ENCODE results near the gene IGSF23. TPM values are rescaled to one million over a fixed set of nuclear protein-coding genes. Genes with fewer than 3 reads are reported as not detected.

The IGSF23 gene
- total and polyA plus RNA-seq, 2 experiments from 2014 or later = not detected

DNA sequence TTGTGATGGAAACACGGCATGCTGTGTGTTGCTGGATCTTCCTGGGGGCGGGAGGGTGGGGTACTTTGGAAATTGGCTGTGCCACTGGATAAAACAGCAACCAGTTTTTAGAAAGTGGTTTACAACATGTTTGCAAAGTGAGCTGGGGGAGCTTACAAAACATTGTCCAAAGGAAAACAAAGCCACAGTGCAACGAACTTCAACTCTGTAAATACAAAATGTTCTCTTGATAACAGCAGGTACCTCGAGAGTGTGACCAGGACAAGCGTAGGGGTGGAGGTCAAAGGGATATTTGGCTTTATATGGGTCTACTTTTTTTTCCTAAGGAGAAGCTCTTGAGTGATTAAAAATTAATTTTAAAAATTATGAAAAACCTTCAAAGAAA, 2.5 kb downstream of the IGSF23 start (continued):
- TF ChIP-seq, protein P1, sequence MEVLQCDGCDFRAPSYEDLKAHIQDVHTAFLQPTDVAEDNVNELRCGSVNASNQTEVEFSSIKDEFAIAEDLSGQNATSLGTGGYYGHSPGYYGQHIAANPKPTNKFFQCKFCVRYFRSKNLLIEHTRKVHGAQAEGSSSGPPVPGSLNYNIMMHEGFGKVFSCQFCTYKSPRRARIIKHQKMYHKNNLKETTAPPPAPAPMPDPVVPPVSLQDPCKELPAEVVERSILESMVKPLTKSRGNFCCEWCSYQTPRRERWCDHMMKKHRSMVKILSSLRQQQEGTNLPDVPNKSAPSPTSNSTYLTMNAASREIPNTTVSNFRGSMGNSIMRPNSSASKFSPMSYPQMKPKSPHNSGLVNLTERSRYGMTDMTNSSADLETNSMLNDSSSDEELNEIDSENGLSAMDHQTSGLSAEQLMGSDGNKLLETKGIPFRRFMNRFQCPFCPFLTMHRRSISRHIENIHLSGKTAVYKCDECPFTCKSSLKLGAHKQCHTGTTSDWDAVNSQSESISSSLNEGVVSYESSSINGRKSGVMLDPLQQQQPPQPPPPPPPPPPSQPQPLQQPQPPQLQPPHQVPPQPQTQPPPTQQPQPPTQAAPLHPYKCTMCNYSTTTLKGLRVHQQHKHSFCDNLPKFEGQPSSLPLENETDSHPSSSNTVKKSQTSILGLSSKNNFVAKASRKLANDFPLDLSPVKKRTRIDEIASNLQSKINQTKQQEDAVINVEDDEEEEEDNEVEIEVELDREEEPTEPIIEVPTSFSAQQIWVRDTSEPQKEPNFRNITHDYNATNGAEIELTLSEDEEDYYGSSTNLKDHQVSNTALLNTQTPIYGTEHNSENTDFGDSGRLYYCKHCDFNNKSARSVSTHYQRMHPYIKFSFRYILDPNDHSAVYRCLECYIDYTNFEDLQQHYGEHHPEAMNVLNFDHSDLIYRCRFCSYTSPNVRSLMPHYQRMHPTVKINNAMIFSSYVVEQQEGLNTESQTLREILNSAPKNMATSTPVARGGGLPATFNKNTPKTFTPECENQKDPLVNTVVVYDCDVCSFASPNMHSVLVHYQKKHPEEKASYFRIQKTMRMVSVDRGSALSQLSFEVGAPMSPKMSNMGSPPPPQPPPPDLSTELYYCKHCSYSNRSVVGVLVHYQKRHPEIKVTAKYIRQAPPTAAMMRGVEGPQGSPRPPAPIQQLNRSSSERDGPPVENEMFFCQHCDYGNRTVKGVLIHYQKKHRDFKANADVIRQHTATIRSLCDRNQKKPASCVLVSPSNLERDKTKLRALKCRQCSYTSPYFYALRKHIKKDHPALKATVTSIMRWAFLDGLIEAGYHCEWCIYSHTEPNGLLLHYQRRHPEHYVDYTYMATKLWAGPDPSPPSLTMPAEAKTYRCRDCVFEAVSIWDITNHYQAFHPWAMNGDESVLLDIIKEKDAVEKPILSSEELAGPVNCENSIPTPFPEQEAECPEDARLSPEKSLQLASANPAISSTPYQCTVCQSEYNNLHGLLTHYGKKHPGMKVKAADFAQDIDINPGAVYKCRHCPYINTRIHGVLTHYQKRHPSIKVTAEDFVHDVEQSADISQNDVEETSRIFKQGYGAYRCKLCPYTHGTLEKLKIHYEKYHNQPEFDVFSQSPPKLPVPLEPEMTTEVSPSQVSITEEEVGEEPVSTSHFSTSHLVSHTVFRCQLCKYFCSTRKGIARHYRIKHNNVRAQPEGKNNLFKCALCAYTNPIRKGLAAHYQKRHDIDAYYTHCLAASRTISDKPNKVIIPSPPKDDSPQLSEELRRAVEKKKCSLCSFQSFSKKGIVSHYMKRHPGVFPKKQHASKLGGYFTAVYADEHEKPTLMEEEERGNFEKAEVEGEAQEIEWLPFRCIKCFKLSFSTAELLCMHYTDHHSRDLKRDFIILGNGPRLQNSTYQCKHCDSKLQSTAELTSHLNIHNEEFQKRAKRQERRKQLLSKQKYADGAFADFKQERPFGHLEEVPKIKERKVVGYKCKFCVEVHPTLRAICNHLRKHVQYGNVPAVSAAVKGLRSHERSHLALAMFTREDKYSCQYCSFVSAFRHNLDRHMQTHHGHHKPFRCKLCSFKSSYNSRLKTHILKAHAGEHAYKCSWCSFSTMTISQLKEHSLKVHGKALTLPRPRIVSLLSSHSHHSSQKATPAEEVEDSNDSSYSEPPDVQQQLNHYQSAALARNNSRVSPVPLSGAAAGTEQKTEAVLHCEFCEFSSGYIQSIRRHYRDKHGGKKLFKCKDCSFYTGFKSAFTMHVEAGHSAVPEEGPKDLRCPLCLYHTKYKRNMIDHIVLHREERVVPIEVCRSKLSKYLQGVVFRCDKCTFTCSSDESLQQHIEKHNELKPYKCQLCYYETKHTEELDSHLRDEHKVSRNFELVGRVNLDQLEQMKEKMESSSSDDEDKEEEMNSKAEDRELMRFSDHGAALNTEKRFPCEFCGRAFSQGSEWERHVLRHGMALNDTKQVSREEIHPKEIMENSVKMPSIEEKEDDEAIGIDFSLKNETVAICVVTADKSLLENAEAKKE (CRISPR knock-in tag; IDR thresholded peaks at IDR 0.05) = no peak

DNA sequence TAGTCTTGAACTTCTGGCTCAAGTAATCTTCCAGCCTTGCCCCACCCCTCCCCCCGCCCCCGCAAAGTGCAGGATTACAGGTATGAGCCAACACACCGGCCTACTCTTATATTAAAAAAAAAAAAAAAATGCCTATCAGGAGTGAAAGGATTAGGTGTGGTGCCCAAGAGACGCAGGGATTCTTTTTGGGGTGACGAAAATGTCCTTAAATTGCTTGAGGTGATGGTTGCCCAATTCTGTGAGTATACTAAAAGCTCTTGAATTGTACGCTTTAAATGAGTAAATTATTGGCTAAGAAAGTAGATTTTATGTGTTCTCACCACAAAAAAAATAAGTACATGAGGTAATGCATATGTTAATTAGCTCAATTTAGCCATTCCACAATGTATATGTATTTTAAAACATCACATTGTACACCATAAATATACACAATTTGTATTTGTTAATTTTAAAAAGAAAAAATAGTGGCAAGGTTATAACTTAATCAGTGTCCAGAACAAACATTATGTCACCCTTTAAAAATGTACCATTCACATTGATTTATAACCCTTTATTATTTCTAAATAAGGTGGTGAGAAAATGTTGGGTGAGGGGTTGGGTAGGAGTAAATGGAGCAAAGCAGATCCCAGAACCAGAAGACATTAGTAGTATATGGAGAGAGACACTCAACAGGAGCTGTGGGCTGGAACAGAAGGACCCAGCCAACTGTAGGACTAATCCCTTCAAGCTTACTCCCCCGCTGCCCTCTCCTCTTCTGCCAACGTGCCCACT, 3.9 kb downstream of the IGSF23 start:
- Mint-ChIP-seq H3K27me3 (ENCODE audit: insufficient read depth, low read depth, poor library complexity) (peaks cover 2% of the 10 kb centered on the region), H3K4me3 (no peak overlapping the region), H3K4me1 (peaks cover 2% of the 10 kb centered on the region; the same call in 1 of the 3 replicates), H3K36me3 (ENCODE audit: low read depth) (no peaks in the 10 kb centered on the region), H3K27ac (no peak overlapping the region), H3K9me3 (peaks cover 2% of the 10 kb centered on the region; the same call in 1 of the 3 replicates)
- Histone ChIP-seq H3K9me2 (ENCODE audit: insufficient read depth) (0 out of 2 replicates have a peak, but pooled peaks cover 4% of the 10 kb centered on the region), H3K36me3 (ENCODE audit: insufficient read depth) (no peaks in the 10 kb centered on the region), H3F3A (replicated peaks; ENCODE audit: low read depth) (no peaks in the 10 kb centered on the region), H2AFZ (no peak overlapping the region), H3K4me1 (ENCODE audit: insufficient read depth) (peaks cover 4% of the 10 kb centered on the region; the same call in 1 of the 2 replicates), H3K4me2 (no peak overlapping the region), H3K4me3 (no peak overlapping the region), H3K79me2 (replicated peaks; ENCODE audit: insufficient read depth) (no peaks in the 10 kb centered on the region), H3K27me3 (ENCODE audit: insufficient read depth) (no peaks in the 10 kb centered on the region), H3K27ac (ENCODE audit: low read depth) (no peak overlapping the region), H4K20me1 (replicated peaks; ENCODE audit: insufficient read depth) (no peaks in the 10 kb centered on the region)
- ATAC-seq (no peak), DNase-seq (ENCODE audit: low spot score) (no peak)
- TF ChIP-seq, protein P2, sequence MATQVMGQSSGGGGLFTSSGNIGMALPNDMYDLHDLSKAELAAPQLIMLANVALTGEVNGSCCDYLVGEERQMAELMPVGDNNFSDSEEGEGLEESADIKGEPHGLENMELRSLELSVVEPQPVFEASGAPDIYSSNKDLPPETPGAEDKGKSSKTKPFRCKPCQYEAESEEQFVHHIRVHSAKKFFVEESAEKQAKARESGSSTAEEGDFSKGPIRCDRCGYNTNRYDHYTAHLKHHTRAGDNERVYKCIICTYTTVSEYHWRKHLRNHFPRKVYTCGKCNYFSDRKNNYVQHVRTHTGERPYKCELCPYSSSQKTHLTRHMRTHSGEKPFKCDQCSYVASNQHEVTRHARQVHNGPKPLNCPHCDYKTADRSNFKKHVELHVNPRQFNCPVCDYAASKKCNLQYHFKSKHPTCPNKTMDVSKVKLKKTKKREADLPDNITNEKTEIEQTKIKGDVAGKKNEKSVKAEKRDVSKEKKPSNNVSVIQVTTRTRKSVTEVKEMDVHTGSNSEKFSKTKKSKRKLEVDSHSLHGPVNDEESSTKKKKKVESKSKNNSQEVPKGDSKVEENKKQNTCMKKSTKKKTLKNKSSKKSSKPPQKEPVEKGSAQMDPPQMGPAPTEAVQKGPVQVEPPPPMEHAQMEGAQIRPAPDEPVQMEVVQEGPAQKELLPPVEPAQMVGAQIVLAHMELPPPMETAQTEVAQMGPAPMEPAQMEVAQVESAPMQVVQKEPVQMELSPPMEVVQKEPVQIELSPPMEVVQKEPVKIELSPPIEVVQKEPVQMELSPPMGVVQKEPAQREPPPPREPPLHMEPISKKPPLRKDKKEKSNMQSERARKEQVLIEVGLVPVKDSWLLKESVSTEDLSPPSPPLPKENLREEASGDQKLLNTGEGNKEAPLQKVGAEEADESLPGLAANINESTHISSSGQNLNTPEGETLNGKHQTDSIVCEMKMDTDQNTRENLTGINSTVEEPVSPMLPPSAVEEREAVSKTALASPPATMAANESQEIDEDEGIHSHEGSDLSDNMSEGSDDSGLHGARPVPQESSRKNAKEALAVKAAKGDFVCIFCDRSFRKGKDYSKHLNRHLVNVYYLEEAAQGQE (IDR thresholded peaks at IDR 0.05; ENCODE audit: unreplicated experiment) = no peak
- TF ChIP-seq ZNF114 (CRISPR knock-in tag; IDR thresholded peaks at IDR 0.05) = no peak
- no peak for TF ChIP-seq EZH2phosphoT487 (IDR thresholded peaks at IDR 0.05; ENCODE audit: unreplicated experiment)
- no peak for TF ChIP-seq JUNB (IDR thresholded peaks at IDR 0.05; ENCODE audit: unreplicated experiment)
- no peak for TF ChIP-seq EZH2 (IDR thresholded peaks at IDR 0.05; ENCODE audit: low read depth, unreplicated experiment)
- TF ChIP-seq CREB1 (CRISPR knock-in tag; IDR thresholded peaks at IDR 0.05; ENCODE audit: low read depth) = no peak
- TF ChIP-seq, protein P3, sequence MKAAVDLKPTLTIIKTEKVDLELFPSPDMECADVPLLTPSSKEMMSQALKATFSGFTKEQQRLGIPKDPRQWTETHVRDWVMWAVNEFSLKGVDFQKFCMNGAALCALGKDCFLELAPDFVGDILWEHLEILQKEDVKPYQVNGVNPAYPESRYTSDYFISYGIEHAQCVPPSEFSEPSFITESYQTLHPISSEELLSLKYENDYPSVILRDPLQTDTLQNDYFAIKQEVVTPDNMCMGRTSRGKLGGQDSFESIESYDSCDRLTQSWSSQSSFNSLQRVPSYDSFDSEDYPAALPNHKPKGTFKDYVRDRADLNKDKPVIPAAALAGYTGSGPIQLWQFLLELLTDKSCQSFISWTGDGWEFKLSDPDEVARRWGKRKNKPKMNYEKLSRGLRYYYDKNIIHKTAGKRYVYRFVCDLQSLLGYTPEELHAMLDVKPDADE (IDR thresholded peaks at IDR 0.05) = no peak
- TF ChIP-seq NANOG (IDR thresholded peaks at IDR 0.05; ENCODE audit: borderline replicate concordance) = no peak
- TF ChIP-seq STAT1 (IDR thresholded peaks at IDR 0.05; ENCODE audit: unreplicated experiment) = no peak
- no peak for TF ChIP-seq ZNF331 (CRISPR knock-in tag; IDR thresholded peaks at IDR 0.05; ENCODE audit: low read depth)
- TF ChIP-seq POLR2AphosphoS5 (IDR thresholded peaks at IDR 0.05; ENCODE audit: low read depth) = no peak

Measured in GM23338 (cell line).